Ishikawa (cell line): ENCODE measurements around the gene GJC1.

ENCODE experiments used
- EP300 ChIP-seq: IDR thresholded peaks from 2 replicates; pipeline ENCODE4 v1.6.1; 2012; ENCODE audit warnings: borderline replicate concordance
- NFIC ChIP-seq: IDR thresholded peaks from 2 replicates; pipeline ENCODE4 v1.6.1; 2012
- TF ChIP-seq, protein P1 (sequence below): IDR thresholded peaks from 2 replicates; pipeline ENCODE4 v1.6.1; 2012; ENCODE audit warnings: low read depth, mild to moderate bottlenecking

- TF ChIP-seq EP300 (no peak), NFIC (no peak)
- TF ChIP-seq, protein P1, sequence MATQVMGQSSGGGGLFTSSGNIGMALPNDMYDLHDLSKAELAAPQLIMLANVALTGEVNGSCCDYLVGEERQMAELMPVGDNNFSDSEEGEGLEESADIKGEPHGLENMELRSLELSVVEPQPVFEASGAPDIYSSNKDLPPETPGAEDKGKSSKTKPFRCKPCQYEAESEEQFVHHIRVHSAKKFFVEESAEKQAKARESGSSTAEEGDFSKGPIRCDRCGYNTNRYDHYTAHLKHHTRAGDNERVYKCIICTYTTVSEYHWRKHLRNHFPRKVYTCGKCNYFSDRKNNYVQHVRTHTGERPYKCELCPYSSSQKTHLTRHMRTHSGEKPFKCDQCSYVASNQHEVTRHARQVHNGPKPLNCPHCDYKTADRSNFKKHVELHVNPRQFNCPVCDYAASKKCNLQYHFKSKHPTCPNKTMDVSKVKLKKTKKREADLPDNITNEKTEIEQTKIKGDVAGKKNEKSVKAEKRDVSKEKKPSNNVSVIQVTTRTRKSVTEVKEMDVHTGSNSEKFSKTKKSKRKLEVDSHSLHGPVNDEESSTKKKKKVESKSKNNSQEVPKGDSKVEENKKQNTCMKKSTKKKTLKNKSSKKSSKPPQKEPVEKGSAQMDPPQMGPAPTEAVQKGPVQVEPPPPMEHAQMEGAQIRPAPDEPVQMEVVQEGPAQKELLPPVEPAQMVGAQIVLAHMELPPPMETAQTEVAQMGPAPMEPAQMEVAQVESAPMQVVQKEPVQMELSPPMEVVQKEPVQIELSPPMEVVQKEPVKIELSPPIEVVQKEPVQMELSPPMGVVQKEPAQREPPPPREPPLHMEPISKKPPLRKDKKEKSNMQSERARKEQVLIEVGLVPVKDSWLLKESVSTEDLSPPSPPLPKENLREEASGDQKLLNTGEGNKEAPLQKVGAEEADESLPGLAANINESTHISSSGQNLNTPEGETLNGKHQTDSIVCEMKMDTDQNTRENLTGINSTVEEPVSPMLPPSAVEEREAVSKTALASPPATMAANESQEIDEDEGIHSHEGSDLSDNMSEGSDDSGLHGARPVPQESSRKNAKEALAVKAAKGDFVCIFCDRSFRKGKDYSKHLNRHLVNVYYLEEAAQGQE: no peak
Measured at GRCh38 chr17:44798356-44798755, 31.7 kb downstream of the GJC1 start.
